Heart right ventricle (tissue), 16 donors: ENCODE results near the gene SLC38A9. TPM values are rescaled to one million over a fixed set of nuclear protein-coding genes. Genes with fewer than 3 reads are reported as not detected.

Experiments
- ATAC-seq, 8 donors: fragments of 200-7000 bp; cut with Tn5 transposase; one replicate each; pipeline ENCODE4 v1.9.1; 2020; ENCODE audit warnings: mild to moderate bottlenecking in 8 of 8, moderate library complexity in 8 of 8, moderate number of reproducible peaks in 1 of 8
- DNase-seq, 2 donors: peaks; one replicate each; pipeline ENCODE4 v3.0.0-alpha.2; 2020
- H3K27ac ChIP-seq, 10 donors: fragments of 200-600 bp; sonication (generic) in 2 of 10; one replicate each; pipeline versions ENCODE4 v1.5.0 to v1.8.0; 2020 to 2022; ENCODE audit warnings: mild to moderate bottlenecking in 3 of 10
- H3K27me3 ChIP-seq, 7 donors: fragments of 200-600 bp; one replicate each; pipeline ENCODE4 v1.8.0; 2021 to 2022; ENCODE audit warnings: mild to moderate bottlenecking in 2 of 7
- H3K36me3 ChIP-seq, 9 donors: fragments of 200-600 bp; sonication (generic) in 1 of 9; one replicate each; pipeline versions ENCODE4 v1.5.0 to v1.8.0; 2020 to 2022; ENCODE audit warnings: mild to moderate bottlenecking in 2 of 9
- H3K4me1 ChIP-seq, 9 donors: fragments of 200-600 bp; sonication (generic) in 1 of 9; one replicate each; pipeline versions ENCODE4 v1.5.0 to v1.8.0; 2020 to 2022; ENCODE audit warnings: mild to moderate bottlenecking in 4 of 9
- H3K4me3 ChIP-seq, 10 donors: fragments of 200-600 bp; sonication (generic) in 2 of 10; one replicate each; pipeline versions ENCODE4 v1.5.0 to v1.8.0; 2020 to 2022; ENCODE audit warnings: mild to moderate bottlenecking in 7 of 10, moderate library complexity in 2 of 10
- H3K9me3 ChIP-seq, 11 donors: fragments of 200-600 bp in 10 of 11; sonication (generic) in 2 of 11; one replicate each; pipeline versions ENCODE4 v1.5.0 to v1.8.0; 2013 to 2022; ENCODE audit warnings: mild to moderate bottlenecking in 2 of 11, control low read depth in 1 of 11, moderate library complexity in 1 of 11
- CTCF ChIP-seq, 9 donors: fragments of 200-600 bp; sonication (generic) in 2 of 9; IDR thresholded peaks; one replicate each; pipeline versions ENCODE4 v1.5.0 to v1.8.0; 2021 to 2022; ENCODE audit warnings: antibody characterized with exemption in 9 of 9, mild to moderate bottlenecking in 5 of 9, moderate library complexity in 1 of 9
- WGBS, 2 donors: extraction: QIAGEN DNeasy Blood & Tissue Kit; methylation state at CpG; one replicate each; pipeline ENCODE4 v1.1.7; 2013; ENCODE audit warnings: inconsistent platforms in 1 of 2; 5-methylcytosine and 5-hydroxymethylcytosine counted together
- intact Hi-C, 10 donors: fragments of 100-400 bp; cut with DNase I; formaldehyde crosslinking; loops; one replicate each; pipeline versions ENCODE4 v1.11.1 to v1.14.2; 2022
- polyA plus RNA-seq, 2 donors: library from polyadenylated mRNA; stranded (reverse); fragments of 200-250 nt; gene quantifications; one replicate each; pipeline ENCODE4 v1.2.3, GENCODE V29; 2013
- total RNA-seq, 10 donors: library from RNA; stranded (reverse); fragmentation: NEBNext Ultra II Directional in 3 of 10; extraction: Animal tissue kit (Norgen Biotek cat#: 25700) in 3 of 10; gene quantifications; one replicate each; pipeline versions ENCODE4 v1.2.1 to v1.2.4, GENCODE V29; 2021 to 2023
- donor health status: Arrhythmogenic right ventricular cardiomyopathy.
- donor health status: ischemic (EF 13 %, LVEDD 7.1; RV severe dilation, severe dysfunction).
- donor health status: healthy with polysubstance abuse.
- donor health status: DM: no; HTN: yes; CAD: no.
- donor health status: DM: no; HTN: no; CAD: no.
- donor health status: ischemic (EF 25% LVEDD 6.9; RV normal size, moderate dysfunction).
- donor health status: ischemic (EF 25% LVEDD 5.7; RV mildly dilated, moderate dysfunction).
- donor health status: healthy.
- donor health status: DM: yes; HTN: yes; CAD: no.
- donor health status: Ischemic cardiomyopathy.
- donor health status: ischemic (EF 35%, LVEDD 5.7; RV mildly dilated, moderate dysfunction).
- donor health status: nonischemic (EF 11% LVEDD 7.7; RV severe dilation, severe dysfunction).
- donor health status: DM: yes; HTN: yes; CAD: no.
- donor health status: PGD.
- donor health status: ischemic (EF 29% LVEDD 5.4; RV normal size, mild dysfunction).
- donor health status: nonischemic (EF 23%, LVEDD 6.1; RV moderate dilation, normal function).

SLC38A9 gene
- total and polyA plus RNA-seq, 12 donors, result 3.6 to 9.7 (median 6.8) TPM

- no peak for TF ChIP-seq CTCF (IDR thresholded peaks at IDR 0.05)
- Histone ChIP-seq H3K27ac (peak overlapping the region in 1 of 10 donors; percentile 10), H3K27me3 (no peaks in the 10 kb centered on the region), H3K9me3 (no peaks in the 10 kb centered on the region), H3K4me1 (no peaks in the 10 kb centered on the region), H3K36me3 (peaks cover 0 to 56% (median 0%) of the 10 kb centered on the region in 9 donors), H3K4me3 (no peak overlapping the region)
- ATAC-seq (no peak), DNase-seq (no peak)
- intact Hi-C loops, result no loop called here
These were observed 62.2 kb downstream of the SLC38A9 start for GRCh38 chr5:55649963-55650362.

- WGBS, 2 donors, result 92 to 95% methylated on average over 3 of the region's 3 CpGs
- intact Hi-C loops, result no loop called here
- no peaks in the 10 kb centered on the region for H3K9me3 ChIP-seq
- ATAC-seq (no peak), DNase-seq (no peak)
- no peak for TF ChIP-seq CTCF (IDR thresholded peaks at IDR 0.05)
- H3K4me1 ChIP-seq, result no peaks in the 10 kb centered on the region
- peaks cover 0 to 56% (median 0%) of the 10 kb centered on the region in 9 donors for H3K36me3 ChIP-seq
- H3K27ac ChIP-seq, result no peak overlapping the region
- H3K27me3 ChIP-seq, result no peaks in the 10 kb centered on the region
- no peak overlapping the region for H3K4me3 ChIP-seq
These were observed 66.8 kb downstream of the SLC38A9 start for GRCh38 chr5:55645304-55645703.

- Histone ChIP-seq H3K4me3 (no peak overlapping the region), H3K27ac (peak overlapping the region in 1 of 10 donors; percentile 91), H3K4me1 (peaks cover 3 to 45% (median 38%) of the 10 kb centered on the region in 9 donors), H3K36me3 (peaks cover 0 to 14% (median 0%) of the 10 kb centered on the region in 9 donors), H3K27me3 (no peaks in the 10 kb centered on the region), H3K9me3 (no peaks in the 10 kb centered on the region)
- no peak for TF ChIP-seq CTCF (IDR thresholded peaks at IDR 0.05)
- DNase-seq (no peak), ATAC-seq (no peak)
- intact Hi-C loops, result loop anchor here in 2 of 10 donors (2.0 to 5.0 kb wide), 2 partner anchors 36 to 48 kb away; no protein-coding TSS in a partner anchor
- 74 to 81% methylated on average over 4 of the region's 4 CpGs for WGBS, 2 donors
These were observed 73.7 kb downstream of the SLC38A9 start for GRCh38 chr5:55638455-55638854.

GRCh38 chr5:55638051-55638450, 74.1 kb downstream of the SLC38A9 start:
- H3K27ac ChIP-seq, result peak overlapping the region in 1 of 10 donors; percentile 91
- intact Hi-C loops, result loop anchor here in 2 of 10 donors (2.0 to 5.0 kb wide), 2 partner anchors 36 to 49 kb away; no protein-coding TSS in a partner anchor

More at GRCh38 chr5:55638051-55638450, 74.1 kb downstream of the SLC38A9 start:
- peaks cover 3 to 49% (median 42%) of the 10 kb centered on the region in 9 donors for H3K4me1 ChIP-seq
- 90 to 96% methylated on average over 2 of the region's 2 CpGs for WGBS, 2 donors
- ATAC-seq (no peak), DNase-seq (no peak)
- no peak overlapping the region for H3K4me3 ChIP-seq
- no peak for TF ChIP-seq CTCF (IDR thresholded peaks at IDR 0.05)
- H3K9me3 ChIP-seq, result no peaks in the 10 kb centered on the region
- H3K27me3 ChIP-seq, result no peaks in the 10 kb centered on the region
- peaks cover 0 to 14% (median 0%) of the 10 kb centered on the region in 9 donors for H3K36me3 ChIP-seq
